ENCODE results near the gene ZNF318. TPM values are rescaled to one million over a fixed set of nuclear protein-coding genes. Genes with fewer than 3 reads are reported as not detected.

Gene ZNF318
- total RNA-seq, 1 experiment from 2014 or later = 24.3 TPM

GRCh38 chr6:43292763-43293318, 76.6 kb downstream of the ZNF318 start (continued):
- TF ChIP-seq NR1H2 (CRISPR knock-in tag; IDR thresholded peaks at IDR 0.05) (no peak), HMGA2 (CRISPR knock-in tag; IDR thresholded peaks at IDR 0.05) (no peak), HMGXB4 (CRISPR knock-in tag; IDR thresholded peaks at IDR 0.05) (no peak), ZNF512 (CRISPR knock-in tag; IDR thresholded peaks at IDR 0.05; ENCODE audit: borderline replicate concordance) (no peak), ELF4 (CRISPR knock-in tag; IDR thresholded peaks at IDR 0.05; ENCODE audit: low read depth) (no peak), GRHL2 (CRISPR knock-in tag; IDR thresholded peaks at IDR 0.05; ENCODE audit: insufficient replicate concordance, severe bottlenecking) (no peak), OVOL2 (CRISPR knock-in tag; IDR thresholded peaks at IDR 0.05; ENCODE audit: borderline replicate concordance) (no peak)

GRCh38 chr6:43292341-43292740, 77.1 kb downstream of the ZNF318 start:
- Mint-ChIP-seq H3K4me3 (no peak overlapping the region), H3K27ac (no peak overlapping the region), H3K36me3 (no peaks in the 10 kb centered on the region), H3K9me3 (no peaks in the 10 kb centered on the region), H3K4me1 (peaks cover 7% of the 10 kb centered on the region), H3K27me3 (ENCODE audit: low read depth) (peaks cover 9% of the 10 kb centered on the region)
- ATAC-seq (no peak), DNase-seq (ENCODE audit: low spot score) (no peak)
- CTCF ChIA-PET = interaction anchor here (0.7 to 1.3 kb wide), 4 partner anchors 14 to 1096 kb away, joined by 3 read pairs; partner anchors contain the start of gene DNPH1
- POLR2A ChIA-PET = interaction anchor here (0.7 kb wide), 1 partner anchor 63 kb away, joined by 3 read pairs; no protein-coding TSS in a partner anchor
- no peak for TF ChIP-seq ZNF416 (CRISPR knock-in tag; IDR thresholded peaks at IDR 0.05)
- no peak for TF ChIP-seq NR2C2 (CRISPR knock-in tag; IDR thresholded peaks at IDR 0.05)
- TF ChIP-seq HMGXB4 (CRISPR knock-in tag; IDR thresholded peaks at IDR 0.05) = no peak
- TF ChIP-seq NR1H2 (CRISPR knock-in tag; IDR thresholded peaks at IDR 0.05) = no peak
- no peak for TF ChIP-seq ZNF121 (CRISPR knock-in tag; IDR thresholded peaks at IDR 0.05)
- TF ChIP-seq FOXP1 (CRISPR knock-in tag; IDR thresholded peaks at IDR 0.05; ENCODE audit: borderline replicate concordance) = no peak
- TF ChIP-seq ATF2 (CRISPR knock-in tag; IDR thresholded peaks at IDR 0.05; ENCODE audit: borderline replicate concordance, low read depth) = no peak
- no peak for TF ChIP-seq PREB (CRISPR knock-in tag; IDR thresholded peaks at IDR 0.05; ENCODE audit: borderline replicate concordance)
- no peak for TF ChIP-seq PRDM15 (CRISPR knock-in tag; IDR thresholded peaks at IDR 0.05)
- TF ChIP-seq KAT7 (CRISPR knock-in tag; IDR thresholded peaks at IDR 0.05; ENCODE audit: borderline replicate concordance) = no peak
- TF ChIP-seq ZNF423 (CRISPR knock-in tag; IDR thresholded peaks at IDR 0.05) = no peak
- no peak for TF ChIP-seq PRRX2 (CRISPR knock-in tag; IDR thresholded peaks at IDR 0.05)
- TF ChIP-seq MAX (CRISPR knock-in tag; IDR thresholded peaks at IDR 0.05) = no peak
- TF ChIP-seq E2F5 (CRISPR knock-in tag; IDR thresholded peaks at IDR 0.05) = no peak
- TF ChIP-seq ERG (CRISPR knock-in tag; IDR thresholded peaks at IDR 0.05) = no peak

All from WTC11 (cell line).